Amniotic epithelial cell (primary cell): ENCODE data around the gene FAM217B.

Experiments used
- DNase-seq: peaks from one replicate; pipeline ENCODE4 v3.0.0-alpha.2; 2010; ENCODE audit warnings: low read depth

FAM217B gene

GRCh38 chr20:59940129-59940955 lies at the start of gene FAM217B, which contains the start of gene PPP1R3D:
TSS of gene FAM217B (plus strand) at chr20:59940389. CDS start at chr20:59943944, 3,555 bp downstream.
TSS of gene PPP1R3D (minus strand) at chr20:59940305. CDS start at chr20:59939931, 374 bp downstream.
- DNase-seq = peak; percentile 97

- no peak for DNase-seq
Measured at GRCh38 chr20:59891581-59891980, 48.6 kb upstream of the FAM217B start.

- DNase-seq = no peak
Measured at GRCh38 chr20:59895908-59896307, 44.3 kb upstream of the FAM217B start.

GRCh38 chr20:59902470-59902869 lies 37.7 kb upstream of the FAM217B start:
- no peak for DNase-seq

- DNase-seq = no peak
Measured at GRCh38 chr20:59903621-59904020, 36.6 kb upstream of the FAM217B start.

- DNase-seq = no peak
Measured at GRCh38 chr20:59908855-59909254, 31.3 kb upstream of the FAM217B start.

GRCh38 chr20:59911041-59911440 lies 29.1 kb upstream of the FAM217B start:
- DNase-seq = no peak

GRCh38 chr20:59912609-59913008 lies 27.6 kb upstream of the FAM217B start:
- DNase-seq = peak; percentile 29

- DNase-seq = no peak
Measured at GRCh38 chr20:59920944-59921343, 19.2 kb upstream of the FAM217B start.

- DNase-seq = no peak
Measured at GRCh38 chr20:59923514-59923913, 16.7 kb upstream of the FAM217B start.

GRCh38 chr20:59925359-59925758 lies 14.8 kb upstream of the FAM217B start:
- DNase-seq = no peak

GRCh38 chr20:59925899-59926298 lies 14.3 kb upstream of the FAM217B start:
- DNase-seq = no peak

GRCh38 chr20:59931511-59932312 lies 8.5 kb upstream of the FAM217B start:
- no peak for DNase-seq

- no peak for DNase-seq
Measured at GRCh38 chr20:59932616-59933295, 7.4 kb upstream of the FAM217B start.

- DNase-seq = no peak
Measured at GRCh38 chr20:59933296-59933848, 6.8 kb upstream of the FAM217B start, which contains the start of gene SYCP2. TSS of gene SYCP2 (minus strand) at chr20:59933637. CDS start at chr20:59922413, 11,224 bp downstream.

GRCh38 chr20:59933849-59934585 lies 6.2 kb upstream of the FAM217B start:
- DNase-seq = peak; percentile 37

- DNase-seq = no peak
Measured at GRCh38 chr20:59935457-59936185, 4.6 kb upstream of the FAM217B start.

- no peak for DNase-seq
Measured at GRCh38 chr20:59936409-59936808, 3.8 kb upstream of the FAM217B start.

GRCh38 chr20:59937150-59937549 lies 3.0 kb upstream of the FAM217B start:
- no peak for DNase-seq

- DNase-seq = peak; percentile 41
Measured at GRCh38 chr20:59938221-59938620, 2.0 kb upstream of the FAM217B start.

GRCh38 chr20:59938696-59939051 lies 1.5 kb upstream of the FAM217B start:
- no peak for DNase-seq
